K562 (cell line): ENCODE measurements around the gene KCNT1.

Experiments used
- CREM ChIP-seq: IDR thresholded peaks from 2 replicates; pipeline ENCODE4 v1.6.1; 2014; ENCODE audit warnings: antibody characterized with exemption, low read depth
- TBL1XR1 ChIP-seq, 2 experiments: IDR thresholded peaks; 2 replicates each; pipeline ENCODE4 v1.6.1; 2012; ENCODE audit warnings: improper control_type of control experiment in 2 of 2, low read length in 2 of 2, mild to moderate bottlenecking in 1 of 2
- TF ChIP-seq, protein P1 (sequence below), 3 experiments: IDR thresholded peaks in 2 of 3; conservative IDR thresholded peaks in 1 of 3; 2 replicates each; pipeline ENCODE4 v1.5.1; 2011 to 2012; ENCODE audit warnings: low read length in 3 of 3, mild to moderate bottlenecking in 3 of 3, control low read depth in 2 of 3, improper control_type of control experiment in 1 of 3, inconsistent platforms in 1 of 3, low read depth in 1 of 3, mixed read lengths in 1 of 3, moderate library complexity in 1 of 3; ENCODE audit not compliant: insufficient read depth in 2 of 3

DNA sequence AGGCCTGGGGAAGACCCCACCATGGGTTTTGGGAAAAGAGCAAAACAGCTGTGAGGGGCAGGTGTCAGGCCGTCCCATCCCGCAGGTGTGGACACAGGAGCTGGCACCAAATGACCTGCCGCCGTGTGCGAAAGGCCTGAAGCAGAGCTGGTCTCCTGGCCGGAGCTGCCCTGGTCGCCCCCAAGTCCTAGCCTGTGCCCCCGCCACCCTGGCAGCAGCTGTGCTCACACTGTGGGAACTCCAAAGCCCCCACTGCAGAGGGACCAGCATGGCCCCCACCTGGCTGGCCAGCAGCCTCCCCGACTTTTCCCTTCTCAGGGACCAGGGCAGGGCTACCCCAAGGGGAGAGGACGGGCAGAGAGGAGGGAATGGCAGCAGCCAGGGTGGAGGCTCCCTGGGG, 88.4 kb downstream of the KCNT1 start:
- TF ChIP-seq, protein P1, sequence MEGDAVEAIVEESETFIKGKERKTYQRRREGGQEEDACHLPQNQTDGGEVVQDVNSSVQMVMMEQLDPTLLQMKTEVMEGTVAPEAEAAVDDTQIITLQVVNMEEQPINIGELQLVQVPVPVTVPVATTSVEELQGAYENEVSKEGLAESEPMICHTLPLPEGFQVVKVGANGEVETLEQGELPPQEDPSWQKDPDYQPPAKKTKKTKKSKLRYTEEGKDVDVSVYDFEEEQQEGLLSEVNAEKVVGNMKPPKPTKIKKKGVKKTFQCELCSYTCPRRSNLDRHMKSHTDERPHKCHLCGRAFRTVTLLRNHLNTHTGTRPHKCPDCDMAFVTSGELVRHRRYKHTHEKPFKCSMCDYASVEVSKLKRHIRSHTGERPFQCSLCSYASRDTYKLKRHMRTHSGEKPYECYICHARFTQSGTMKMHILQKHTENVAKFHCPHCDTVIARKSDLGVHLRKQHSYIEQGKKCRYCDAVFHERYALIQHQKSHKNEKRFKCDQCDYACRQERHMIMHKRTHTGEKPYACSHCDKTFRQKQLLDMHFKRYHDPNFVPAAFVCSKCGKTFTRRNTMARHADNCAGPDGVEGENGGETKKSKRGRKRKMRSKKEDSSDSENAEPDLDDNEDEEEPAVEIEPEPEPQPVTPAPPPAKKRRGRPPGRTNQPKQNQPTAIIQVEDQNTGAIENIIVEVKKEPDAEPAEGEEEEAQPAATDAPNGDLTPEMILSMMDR (IDR thresholded peaks at IDR 0.05 in 2 of 3, conservative IDR thresholded peaks at IDR 0.05 in 1 of 3; ENCODE audit: insufficient read depth in 2 of 3, low read depth in 1 of 3, low read length in 3 of 3): no peak
- no peak for TF ChIP-seq TBL1XR1 (IDR thresholded peaks at IDR 0.05; ENCODE audit: low read length in 2 of 2)
- no peak for TF ChIP-seq CREM
